Heart left ventricle (tissue), 13 donors: Measurements from ENCODE around the gene ADAMTS20.

ENCODE experiments used
- POLR2A ChIP-seq, 2 donors: fragments of 450-650 bp; IDR thresholded peaks; one replicate each; pipeline ENCODE4 v1.6.1; 2017; ENCODE audit warnings: antibody characterized with exemption in 2 of 2, mild to moderate bottlenecking in 2 of 2, moderate library complexity in 2 of 2
- TF ChIP-seq, protein P1 (sequence below), 12 donors: fragments of 200-600 bp; sonication (generic) in 4 of 12; IDR thresholded peaks; one replicate each; pipeline versions ENCODE4 v1.5.0 to v1.8.0; 2018 to 2022; ENCODE audit warnings: antibody characterized with exemption in 12 of 12, mild to moderate bottlenecking in 5 of 12
- donor health status: ischemic (EF 13 %, LVEDD 7.1; RV severe dilation, severe dysfunction).
- donor health status: DM: no; HTN: yes; CAD: no.
- donor health status: DM: no; HTN: no; CAD: no.
- donor health status: ischemic (EF 25% LVEDD 6.9; RV normal size, moderate dysfunction).
- donor health status: ischemic (EF 25% LVEDD 5.7; RV mildly dilated, moderate dysfunction).
- donor health status: ischemic (EF 35%, LVEDD 5.7; RV mildly dilated, moderate dysfunction).
- donor health status: nonischemic (EF 11% LVEDD 7.7; RV severe dilation, severe dysfunction).
- donor health status: DM: yes; HTN: yes; CAD: no.
- donor health status: PGD.
- donor health status: ischemic (EF 29% LVEDD 5.4; RV normal size, mild dysfunction).
- donor health status: nonischemic (EF 23%, LVEDD 6.1; RV moderate dilation, normal function).

DNA sequence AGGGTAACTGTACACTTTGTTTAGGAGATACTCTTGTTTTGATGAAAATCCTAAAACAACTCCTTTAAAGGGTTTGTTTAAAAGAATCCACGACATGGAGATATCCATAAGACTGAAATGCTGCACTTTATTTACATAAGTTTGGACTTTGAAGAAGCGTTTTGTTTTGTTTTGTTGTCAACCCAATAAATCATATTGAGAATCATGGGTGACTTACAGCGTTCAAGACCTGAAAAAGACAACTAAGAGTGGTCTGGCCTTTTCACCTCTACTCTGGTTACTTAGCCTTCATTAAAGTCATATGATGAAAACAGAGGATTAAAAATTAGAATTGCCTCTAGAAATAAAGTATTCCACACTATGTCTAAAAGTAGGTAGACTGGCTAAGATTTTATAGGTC, 234.8 kb downstream of the ADAMTS20 start:
- TF ChIP-seq, protein P1, sequence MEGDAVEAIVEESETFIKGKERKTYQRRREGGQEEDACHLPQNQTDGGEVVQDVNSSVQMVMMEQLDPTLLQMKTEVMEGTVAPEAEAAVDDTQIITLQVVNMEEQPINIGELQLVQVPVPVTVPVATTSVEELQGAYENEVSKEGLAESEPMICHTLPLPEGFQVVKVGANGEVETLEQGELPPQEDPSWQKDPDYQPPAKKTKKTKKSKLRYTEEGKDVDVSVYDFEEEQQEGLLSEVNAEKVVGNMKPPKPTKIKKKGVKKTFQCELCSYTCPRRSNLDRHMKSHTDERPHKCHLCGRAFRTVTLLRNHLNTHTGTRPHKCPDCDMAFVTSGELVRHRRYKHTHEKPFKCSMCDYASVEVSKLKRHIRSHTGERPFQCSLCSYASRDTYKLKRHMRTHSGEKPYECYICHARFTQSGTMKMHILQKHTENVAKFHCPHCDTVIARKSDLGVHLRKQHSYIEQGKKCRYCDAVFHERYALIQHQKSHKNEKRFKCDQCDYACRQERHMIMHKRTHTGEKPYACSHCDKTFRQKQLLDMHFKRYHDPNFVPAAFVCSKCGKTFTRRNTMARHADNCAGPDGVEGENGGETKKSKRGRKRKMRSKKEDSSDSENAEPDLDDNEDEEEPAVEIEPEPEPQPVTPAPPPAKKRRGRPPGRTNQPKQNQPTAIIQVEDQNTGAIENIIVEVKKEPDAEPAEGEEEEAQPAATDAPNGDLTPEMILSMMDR (IDR thresholded peaks at IDR 0.05): no peak
- TF ChIP-seq POLR2A (IDR thresholded peaks at IDR 0.05): no peak
